Jurkat, Clone E6-1 (cell line): ENCODE data around the gene BFAR.
"Not testable (repeated sequence)": the region's sequence is repeated elsewhere in the genome, so short reads cannot be mapped to it uniquely, and the experiment has no call there.

ENCODE experiments used
- DNase-seq: peaks from one replicate; pipeline ENCODE4 v3.0.0-alpha.2; 2011; ENCODE audit warnings: low read depth, low spot score
- H3K4me3 ChIP-seq: 2 replicates; pipeline ENCODE4 v1.5.1; 2011; ENCODE audit warnings: mild to moderate bottlenecking, low read length, control low read depth, moderate library complexity

Gene BFAR

GRCh38 chr16:14681115-14681514, 48.4 kb downstream of the BFAR start:
- H3K4me3 ChIP-seq = no peak overlapping the region
- DNase-seq = no peak

DNA sequence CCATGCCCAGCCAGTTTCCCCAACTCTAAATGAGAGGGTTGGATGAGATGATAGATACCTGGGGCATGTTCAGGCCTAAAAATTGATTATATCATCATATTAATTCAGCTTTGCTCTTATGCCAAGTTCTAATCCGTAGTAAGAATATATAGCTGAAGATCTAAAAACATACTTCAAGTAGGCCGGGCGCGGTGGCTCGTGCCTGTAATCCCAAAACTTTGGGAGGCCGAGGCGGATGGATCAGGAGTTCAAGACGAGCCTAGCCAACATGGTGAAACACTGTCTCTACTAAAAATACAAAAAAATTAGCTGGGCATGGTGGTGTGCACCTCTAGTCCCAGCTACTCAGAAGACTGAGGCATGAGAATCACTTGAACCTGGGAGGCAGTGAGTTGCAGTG, 49.4 kb downstream of the BFAR start:
- no peak for DNase-seq
- H3K4me3 ChIP-seq = no peak overlapping the region

DNA sequence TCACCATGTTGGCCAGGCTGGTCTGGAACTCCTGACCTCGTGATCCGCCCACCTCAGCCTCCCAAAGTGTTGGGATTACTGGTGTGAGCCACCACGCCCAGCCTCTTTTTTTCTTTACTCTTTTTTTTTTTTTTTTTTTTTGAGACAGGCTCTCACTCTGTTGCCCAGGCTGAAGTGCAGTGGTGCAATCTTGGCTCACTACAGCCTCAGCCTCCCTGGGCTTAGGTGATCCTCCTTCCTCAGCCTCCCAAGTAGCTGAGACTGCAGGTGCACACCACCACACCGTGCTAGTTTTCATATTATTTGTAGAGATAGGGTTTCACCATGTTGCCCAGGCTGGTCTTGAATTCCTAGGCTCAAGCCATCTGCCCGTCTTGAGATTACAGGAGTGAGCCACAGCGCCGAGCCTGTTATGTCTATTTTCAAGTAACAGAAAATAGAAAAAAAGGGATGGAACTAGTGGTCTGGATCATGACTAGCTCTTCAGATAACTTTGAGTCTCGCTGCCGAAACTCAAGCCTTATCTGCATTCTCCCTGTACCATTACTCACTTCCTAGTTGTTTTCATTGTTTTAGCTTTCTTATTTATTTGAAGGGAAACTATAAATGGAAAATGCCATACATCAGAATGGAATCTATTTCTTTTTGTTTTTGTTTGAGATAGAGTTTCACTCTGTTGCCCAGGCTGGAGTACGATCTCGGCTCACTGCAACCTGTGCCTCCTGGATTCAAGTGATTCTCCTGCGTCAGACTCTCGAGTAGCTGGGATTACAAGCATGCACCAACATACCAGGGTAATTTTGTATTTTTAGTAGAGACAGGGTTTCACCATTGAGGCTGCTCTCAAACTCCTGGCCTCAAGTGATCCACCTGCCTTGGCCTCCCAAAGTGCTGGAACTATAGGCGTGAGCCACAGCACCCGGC, 53.4 kb downstream of the BFAR start:
- not testable (repeated sequence) for DNase-seq

GRCh38 chr16:14694129-14694528, 61.4 kb downstream of the BFAR start, which contains the start of gene PLA2G10:
Gene PLA2G10 (minus strand): TSS chr16:14694308. CDS start chr16:14694229, 79 bp downstream.
- H3K4me3 ChIP-seq, DNase-seq: not testable (repeated sequence)

More for the DNA sequence above, 53.4 kb downstream of the BFAR start:
- H3K4me3 ChIP-seq = not testable (repeated sequence)

DNA sequence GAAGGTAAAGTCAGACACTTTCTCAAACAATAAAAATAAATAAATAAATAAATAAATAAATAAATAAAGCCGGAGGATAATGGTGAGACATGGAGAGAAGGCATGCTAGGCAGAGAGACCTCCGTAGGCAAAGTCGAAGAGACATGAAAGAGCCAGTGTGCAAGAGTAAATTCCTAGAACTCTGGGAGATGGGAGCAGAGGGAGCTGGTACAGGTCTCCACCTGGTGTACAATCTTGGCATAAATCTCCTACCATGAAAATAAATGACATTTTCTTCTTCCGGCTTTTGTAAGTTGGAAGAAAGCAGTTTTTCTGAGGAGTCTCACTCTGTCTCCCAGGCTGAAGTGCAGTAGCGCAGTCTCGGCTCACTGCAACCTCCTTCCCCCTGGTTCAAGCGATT, 69.1 kb downstream of the BFAR start:
- H3K4me3 ChIP-seq, DNase-seq: not testable (repeated sequence)

- not testable (repeated sequence) for H3K4me3 ChIP-seq, DNase-seq
These were observed 69.9 kb downstream of the BFAR start for GRCh38 chr16:14702672-14703071.

GRCh38 chr16:14703156-14704011, 70.6 kb downstream of the BFAR start, which contains the start of gene NPIPA3:
Gene NPIPA3 (plus strand): TSS chr16:14703411. CDS start chr16:14708944, 5,533 bp downstream.
- DNase-seq, H3K4me3 ChIP-seq: not testable (repeated sequence)
